MG63 (cell line): ENCODE results near the gene PCDHGB1. TPM values are rescaled to one million over a fixed set of nuclear protein-coding genes. Genes with fewer than 3 reads are reported as not detected.
"Not testable (repeated sequence)": the region's sequence is repeated elsewhere in the genome, so short reads cannot be mapped to it uniquely, and the experiment has no call there.

ENCODE experiments used
- DNase-seq: peaks from one replicate; pipeline ENCODE4 v3.0.0-alpha.2; 2020
- H3K27me3 ChIP-seq: fragments of 250-450 bp; sonication (Bioruptor Pico); 2 replicates; pipeline ENCODE4 v1.5.1; 2020; ENCODE audit warnings: mild to moderate bottlenecking, moderate library complexity
- H3K36me3 ChIP-seq: fragments of 250-450 bp; sonication (Bioruptor Pico); 2 replicates; pipeline ENCODE4 v1.5.1; 2020; ENCODE audit warnings: mild to moderate bottlenecking, moderate library complexity
- H3K4me3 ChIP-seq: fragments of 250-450 bp; sonication (Bioruptor Pico); 2 replicates; pipeline ENCODE4 v1.5.1; 2020; ENCODE audit warnings: mild to moderate bottlenecking, moderate library complexity
- H3K9me3 ChIP-seq: fragments of 250-450 bp; sonication (Bioruptor Pico); 2 replicates; pipeline ENCODE4 v1.5.1; 2020; ENCODE audit warnings: mild to moderate bottlenecking, moderate library complexity
- total RNA-seq: library from RNA; depleted of rRNA; stranded (reverse); fragments of >200 nt; shearing (Covaris generic); gene quantifications from 2 replicates; pipeline ENCODE4 v1.2.3, GENCODE V29; 2014; ENCODE audit warnings: low replicate concordance; rRNA removed

PCDHGB1 gene
- 0.59 and 1.3 TPM in 2 replicates for total RNA-seq

GRCh38 chr5:141349917-141350619, at the start of gene PCDHGB1:
PCDHGB1 (plus strand) TSS chr5:141350099; CDS start chr5:141350261, 162 bp downstream.
- Histone ChIP-seq H3K4me3 (peak within 1 kb of the TSS; percentile 50), H3K27me3 (no peaks in the 10 kb centered on the region; the same call in 1 of the 2 replicates), H3K9me3 (peaks cover 4% of the 10 kb centered on the region; the same call in 1 of the 2 replicates), H3K36me3 (no peaks in the 10 kb centered on the region)
- peak; percentile 78 for DNase-seq

- Histone ChIP-seq H3K36me3 (no peaks in the 10 kb centered on the region), H3K9me3 (peaks cover 4% of the 10 kb centered on the region), H3K4me3 (no peak within 1 kb of the TSS), H3K27me3 (no peaks in the 10 kb centered on the region)
- DNase-seq: no peak
These were observed 46.1 kb upstream of the PCDHGB1 start, which contains the start of gene SLC25A2 for GRCh38 chr5:141303756-141304155. SLC25A2 (minus strand) TSS chr5:141304049; CDS start chr5:141303865, 184 bp downstream.

GRCh38 chr5:141306630-141307029, 43.3 kb upstream of the PCDHGB1 start:
- H3K27me3 ChIP-seq: no peaks in the 10 kb centered on the region
- no peak overlapping the region for H3K4me3 ChIP-seq
- H3K9me3 ChIP-seq: peaks cover 4% of the 10 kb centered on the region
- H3K36me3 ChIP-seq: no peaks in the 10 kb centered on the region
- DNase-seq: no peak

- H3K27me3 ChIP-seq: no peaks in the 10 kb centered on the region
- H3K4me3 ChIP-seq: no peak overlapping the region
- peaks cover 39% of the 10 kb centered on the region for H3K36me3 ChIP-seq
These were observed 36.2 kb upstream of the PCDHGB1 start for GRCh38 chr5:141313711-141314110.

GRCh38 chr5:141316963-141317362, 32.9 kb upstream of the PCDHGB1 start:
- H3K27me3 ChIP-seq, DNase-seq, H3K4me3 ChIP-seq: not testable (repeated sequence)
- Histone ChIP-seq H3K36me3 (peaks cover 55% of the 10 kb centered on the region), H3K9me3 (peaks cover 49% of the 10 kb centered on the region)

More at GRCh38 chr5:141313711-141314110, 36.2 kb upstream of the PCDHGB1 start:
- peaks cover 23% of the 10 kb centered on the region for H3K9me3 ChIP-seq
- no peak for DNase-seq

GRCh38 chr5:141319202-141319601, 30.7 kb upstream of the PCDHGB1 start:
- H3K27me3 ChIP-seq: no peaks in the 10 kb centered on the region
- H3K9me3 ChIP-seq: peaks cover 49% of the 10 kb centered on the region
- peak overlapping the region; percentile 93 for H3K4me3 ChIP-seq
- no peak for DNase-seq
- H3K36me3 ChIP-seq: peaks cover 54% of the 10 kb centered on the region

GRCh38 chr5:141319699-141320098, 30.2 kb upstream of the PCDHGB1 start:
- Histone ChIP-seq H3K4me3 (peak overlapping the region; percentile 93), H3K9me3 (peaks cover 45% of the 10 kb centered on the region), H3K36me3 (peaks cover 52% of the 10 kb centered on the region), H3K27me3 (no peaks in the 10 kb centered on the region)
- DNase-seq: no peak

- Histone ChIP-seq H3K27me3 (no peaks in the 10 kb centered on the region), H3K9me3 (peaks cover 45% of the 10 kb centered on the region), H3K36me3 (peaks cover 48% of the 10 kb centered on the region), H3K4me3 (peak within 1 kb of the TSS; percentile 93)
- peak; percentile 93 for DNase-seq
These were observed 29.4 kb upstream of the PCDHGB1 start, which contains the start of gene TAF7 for GRCh38 chr5:141320225-141321169. TAF7 (minus strand) TSS chr5:141320784; CDS start chr5:141320044, 740 bp downstream.

GRCh38 chr5:141322261-141322660, 27.6 kb upstream of the PCDHGB1 start:
- Histone ChIP-seq H3K27me3 (no peaks in the 10 kb centered on the region), H3K9me3 (peaks cover 39% of the 10 kb centered on the region), H3K4me3 (no peak overlapping the region), H3K36me3 (peaks cover 31% of the 10 kb centered on the region)
- DNase-seq: no peak

GRCh38 chr5:141326088-141326854, 23.6 kb upstream of the PCDHGB1 start:
- no peaks in the 10 kb centered on the region for H3K36me3 ChIP-seq
- DNase-seq: no peak
- no peaks in the 10 kb centered on the region for H3K27me3 ChIP-seq
- H3K9me3 ChIP-seq: peaks cover 7% of the 10 kb centered on the region
- no peak overlapping the region for H3K4me3 ChIP-seq

- Histone ChIP-seq H3K9me3 (peaks cover 2% of the 10 kb centered on the region; the same call in 1 of the 2 replicates), H3K36me3 (no peaks in the 10 kb centered on the region), H3K4me3 (no peak overlapping the region), H3K27me3 (no peaks in the 10 kb centered on the region)
- DNase-seq: no peak
These were observed 21.7 kb upstream of the PCDHGB1 start for GRCh38 chr5:141328231-141328630.

GRCh38 chr5:141330299-141331080, 19.4 kb upstream of the PCDHGB1 start, which contains the start of gene PCDHGA1:
PCDHGA1 (plus strand) TSS chr5:141330514.
- peaks cover 2% of the 10 kb centered on the region; the same call in 1 of the 2 replicates for H3K9me3 ChIP-seq
- peak; percentile 62 for DNase-seq

GRCh38 chr5:141332571-141332970, 17.3 kb upstream of the PCDHGB1 start:
- H3K4me3 ChIP-seq, H3K27me3 ChIP-seq, DNase-seq, H3K36me3 ChIP-seq, H3K9me3 ChIP-seq: not testable (repeated sequence)

More at GRCh38 chr5:141330299-141331080, 19.4 kb upstream of the PCDHGB1 start, which contains the start of gene PCDHGA1:
- Histone ChIP-seq H3K36me3 (no peaks in the 10 kb centered on the region), H3K27me3 (no peaks in the 10 kb centered on the region), H3K4me3 (peak within 1 kb of the TSS; percentile 37)

- no peaks in the 10 kb centered on the region for H3K36me3 ChIP-seq
- H3K4me3 ChIP-seq: no peak within 1 kb of the TSS
- DNase-seq: no peak
- no peaks in the 10 kb centered on the region for H3K27me3 ChIP-seq
- H3K9me3 ChIP-seq: no peaks in the 10 kb centered on the region; the same call in none of the 2 replicates
These were observed 11.2 kb upstream of the PCDHGB1 start, which contains the start of gene PCDHGA2 for GRCh38 chr5:141338538-141339306. PCDHGA2 (plus strand) TSS chr5:141338760.
